Tibial artery (tissue), 4 donors: ENCODE data around the gene COPS3.

ENCODE experiments used
- DNase-seq, 2 donors: peaks; one replicate each; pipeline ENCODE4 v3.0.0-alpha.2; 2019
- H3K27ac ChIP-seq, 2 donors: fragments of 200-600 bp; sonication (generic) in 1 of 2; 1 replicate in 1 of 2; 2 replicates in 1 of 2; pipeline ENCODE4 v1.5.1; 2018 to 2019; ENCODE audit warnings: mild to moderate bottlenecking in 1 of 2
- H3K27me3 ChIP-seq, 2 donors: fragments of 200-600 bp; sonication (generic) in 1 of 2; one replicate each; pipeline versions ENCODE4 v1.5.1 to v1.6.0; 2016 to 2019
- H3K36me3 ChIP-seq, 3 donors: fragments of 200-600 bp; sonication (generic) in 2 of 3; one replicate each; pipeline ENCODE4 v1.5.1; 2016 to 2019; ENCODE audit warnings: mild to moderate bottlenecking in 2 of 3
- H3K4me1 ChIP-seq, 4 donors: fragments of 200-600 bp; sonication (generic) in 2 of 4; 1 replicate in 3 of 4; 2 replicates in 1 of 4; pipeline ENCODE4 v1.5.1; 2016 to 2019
- H3K4me3 ChIP-seq, 2 donors: fragments of 200-600 bp; sonication (generic) in 1 of 2; 1 replicate in 1 of 2; 2 replicates in 1 of 2; pipeline ENCODE4 v1.5.1; 2018 to 2019; ENCODE audit warnings: mild to moderate bottlenecking in 2 of 2
- H3K9me3 ChIP-seq, 3 donors: fragments of 200-600 bp; sonication (generic) in 1 of 3; one replicate each; pipeline ENCODE4 v1.5.1; 2016 to 2019
- CTCF ChIP-seq, 2 experiments: fragments of 200-600 bp in 1 of 2; fragments of 450-650 bp in 1 of 2; IDR thresholded peaks; one replicate each; pipeline ENCODE4 v1.5.1; 2017 to 2019; ENCODE audit warnings: antibody characterized with exemption in 2 of 2, mild to moderate bottlenecking in 1 of 2, moderate library complexity in 1 of 2
- intact Hi-C: fragments of 100-400 bp; cut with DNase I; formaldehyde crosslinking; loops from one replicate; pipeline ENCODE4 v1.15.0; 2023; ENCODE audit warnings: low total_unique reads

The COPS3 gene

GRCh38 chr17:17324616-17325015 lies 43.6 kb upstream of the COPS3 start:
- H3K27me3 ChIP-seq = no peaks in the 10 kb centered on the region
- H3K4me1 ChIP-seq = no peaks in the 10 kb centered on the region
- DNase-seq = peak in 1 of 2 donors; percentile 47
- H3K27ac ChIP-seq = no peak overlapping the region
- no peak for TF ChIP-seq CTCF (IDR thresholded peaks at IDR 0.05)
- H3K9me3 ChIP-seq = no peaks in the 10 kb centered on the region
- H3K36me3 ChIP-seq = no peaks in the 10 kb centered on the region
- no peak overlapping the region for H3K4me3 ChIP-seq
- intact Hi-C loops = no loop called here

GRCh38 chr17:17322516-17323510 lies 41.8 kb upstream of the COPS3 start:
- H3K27ac ChIP-seq = no peak overlapping the region
- no peaks in the 10 kb centered on the region for H3K9me3 ChIP-seq
- H3K4me3 ChIP-seq = no peak overlapping the region
- intact Hi-C loops = no loop called here
- H3K4me1 ChIP-seq = no peaks in the 10 kb centered on the region
- no peak for TF ChIP-seq CTCF (IDR thresholded peaks at IDR 0.05)
- peak in 1 of 2 donors; percentile 53 for DNase-seq
- no peaks in the 10 kb centered on the region for H3K36me3 ChIP-seq
- no peaks in the 10 kb centered on the region for H3K27me3 ChIP-seq

- DNase-seq = peak in 1 of 2 donors; percentile 46
- no peak overlapping the region for H3K4me3 ChIP-seq
- no peaks in the 10 kb centered on the region for H3K36me3 ChIP-seq
- no peaks in the 10 kb centered on the region for H3K4me1 ChIP-seq
- no peaks in the 10 kb centered on the region for H3K9me3 ChIP-seq
- intact Hi-C loops = no loop called here
- H3K27ac ChIP-seq = no peak overlapping the region
- no peak for TF ChIP-seq CTCF (IDR thresholded peaks at IDR 0.05)
- no peaks in the 10 kb centered on the region for H3K27me3 ChIP-seq
Observed at GRCh38 chr17:17321356-17322025, 40.4 kb upstream of the COPS3 start.

GRCh38 chr17:17320911-17321220 lies 39.8 kb upstream of the COPS3 start:
- H3K9me3 ChIP-seq = no peaks in the 10 kb centered on the region
- intact Hi-C loops = no loop called here
- no peak overlapping the region for H3K27ac ChIP-seq
- no peak for TF ChIP-seq CTCF (IDR thresholded peaks at IDR 0.05)
- H3K4me1 ChIP-seq = no peaks in the 10 kb centered on the region
- H3K36me3 ChIP-seq = no peaks in the 10 kb centered on the region
- no peak overlapping the region for H3K4me3 ChIP-seq
- DNase-seq = peak in 1 of 2 donors; percentile 51
- H3K27me3 ChIP-seq = no peaks in the 10 kb centered on the region

GRCh38 chr17:17320188-17320910 lies 39.3 kb upstream of the COPS3 start:
- H3K27ac ChIP-seq = no peak overlapping the region
- H3K36me3 ChIP-seq = no peaks in the 10 kb centered on the region
- H3K4me1 ChIP-seq = no peaks in the 10 kb centered on the region
- intact Hi-C loops = no loop called here
- no peak overlapping the region for H3K4me3 ChIP-seq
- no peak for TF ChIP-seq CTCF (IDR thresholded peaks at IDR 0.05)
- H3K9me3 ChIP-seq = no peaks in the 10 kb centered on the region
- peak in 1 of 2 donors; percentile 53 for DNase-seq
- H3K27me3 ChIP-seq = no peaks in the 10 kb centered on the region
